GM19238 (cell line): Measurements from ENCODE around the gene DCLK1.

Experiments used
- DNase-seq: peaks from one replicate; pipeline ENCODE4 v3.0.0; 2011; ENCODE audit warnings: low spot score; ENCODE audit not compliant: insufficient read length

The DCLK1 gene

DNA sequence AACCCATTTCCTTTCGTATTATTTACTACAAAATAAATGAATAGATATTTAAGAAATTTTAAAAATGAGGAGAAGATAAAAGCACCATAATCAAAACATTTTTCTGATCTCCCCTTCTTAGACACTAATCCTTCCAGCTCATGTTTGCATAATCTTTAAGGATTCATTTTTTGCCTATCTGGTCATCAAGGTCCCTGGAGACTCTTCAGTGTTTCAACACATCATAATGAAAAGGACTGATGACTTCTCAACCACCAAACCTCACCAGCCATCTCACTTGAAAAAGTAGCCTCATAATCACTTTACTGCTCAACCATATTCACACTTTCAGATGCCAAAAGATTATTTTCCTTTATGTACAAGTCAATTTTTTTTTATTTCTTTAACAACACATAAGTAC, 80.1 kb downstream of the DCLK1 start:
- no peak for DNase-seq

DNA sequence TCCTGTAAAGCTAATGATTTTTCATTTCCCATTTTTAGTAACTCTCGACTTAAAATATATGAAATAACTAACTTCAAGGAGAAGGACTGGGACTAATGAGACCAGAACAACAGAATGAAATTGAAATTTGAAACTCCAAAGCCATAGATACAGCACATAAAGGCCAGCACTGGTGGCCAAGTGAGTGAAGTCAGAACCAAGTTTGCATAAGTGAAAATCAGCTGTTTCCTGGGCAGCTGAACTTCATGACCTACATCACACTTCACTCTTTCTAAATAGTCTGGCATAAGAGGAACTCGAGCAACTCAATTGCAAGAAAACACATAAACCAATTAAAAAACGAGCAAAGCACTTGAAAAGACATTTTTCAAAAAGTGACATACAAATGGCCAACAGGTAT, 84.5 kb downstream of the DCLK1 start:
- DNase-seq: no peak

DNA sequence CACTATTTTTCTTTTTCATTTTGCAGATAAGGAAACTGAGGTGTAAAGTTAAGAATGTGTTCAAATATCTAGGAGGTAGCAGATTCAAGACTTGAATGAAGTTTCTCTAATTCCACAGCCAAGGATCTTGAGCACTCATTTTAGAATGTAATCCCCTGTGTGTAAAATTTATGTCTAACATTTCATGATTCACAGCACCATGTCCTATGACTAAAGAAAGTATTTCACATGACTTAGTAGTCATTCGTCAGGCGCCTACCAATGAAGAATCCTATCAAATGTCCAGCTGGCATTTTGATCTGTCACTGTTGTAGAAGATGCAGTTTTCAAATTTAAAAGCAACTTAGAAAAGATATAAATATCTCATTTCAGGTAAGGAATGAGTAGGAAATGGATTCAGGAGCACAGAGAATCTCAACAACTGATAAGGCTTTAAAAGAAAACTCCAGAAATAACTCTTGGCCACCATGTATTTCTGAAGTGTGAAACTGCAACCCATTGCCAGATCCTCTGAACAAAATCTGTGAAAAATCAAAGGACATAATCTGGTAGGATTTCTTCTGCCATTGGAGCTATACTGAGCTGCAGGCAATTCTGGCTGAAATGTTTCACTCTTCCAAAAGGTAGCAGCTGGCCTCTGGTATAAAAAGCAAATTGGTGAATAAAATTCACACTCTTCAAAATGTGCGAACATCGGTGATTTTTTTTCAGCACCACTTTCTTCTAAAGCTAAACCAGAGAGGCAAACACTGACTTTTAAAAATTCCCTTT, 92.2 kb downstream of the DCLK1 start:
- DNase-seq: no peak

DNA sequence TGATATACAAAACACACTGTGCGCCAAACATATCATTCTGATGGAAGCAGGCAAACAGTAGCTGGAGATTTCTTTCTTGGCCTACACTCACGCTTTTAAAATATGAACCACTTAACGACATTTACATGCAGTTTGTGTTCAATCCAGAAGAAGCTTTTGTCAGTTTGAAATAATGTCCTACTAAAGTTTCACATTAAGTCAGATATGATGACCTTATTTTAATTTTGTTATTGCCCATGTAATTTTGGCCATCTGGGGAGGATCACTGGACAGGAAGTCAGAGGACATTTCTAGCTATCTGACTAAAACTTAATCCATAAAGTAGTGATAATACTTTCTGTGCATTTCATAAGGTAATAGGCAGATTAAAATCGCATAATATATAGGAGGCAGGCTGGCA, 98.1 kb downstream of the DCLK1 start:
- no peak for DNase-seq

DNA sequence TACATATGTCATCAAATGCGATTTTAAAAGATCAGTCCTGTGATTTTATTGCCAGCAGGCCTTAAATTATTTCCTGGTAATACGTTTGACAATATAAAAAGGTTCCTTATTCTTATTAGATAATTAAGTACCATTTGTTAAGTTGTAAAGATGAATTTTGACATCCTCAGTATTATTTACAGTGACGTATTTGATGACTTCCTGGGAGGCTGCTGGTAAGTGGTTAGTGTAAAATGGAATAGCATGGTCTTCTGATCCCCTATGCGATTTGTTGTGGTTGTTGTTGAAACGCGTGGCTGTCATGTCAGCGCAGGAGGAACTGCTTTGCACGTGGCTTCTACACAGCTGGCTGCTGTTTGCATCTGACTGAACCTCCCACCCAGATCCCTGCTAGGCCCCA, 99.7 kb downstream of the DCLK1 start:
- no peak for DNase-seq

DNA sequence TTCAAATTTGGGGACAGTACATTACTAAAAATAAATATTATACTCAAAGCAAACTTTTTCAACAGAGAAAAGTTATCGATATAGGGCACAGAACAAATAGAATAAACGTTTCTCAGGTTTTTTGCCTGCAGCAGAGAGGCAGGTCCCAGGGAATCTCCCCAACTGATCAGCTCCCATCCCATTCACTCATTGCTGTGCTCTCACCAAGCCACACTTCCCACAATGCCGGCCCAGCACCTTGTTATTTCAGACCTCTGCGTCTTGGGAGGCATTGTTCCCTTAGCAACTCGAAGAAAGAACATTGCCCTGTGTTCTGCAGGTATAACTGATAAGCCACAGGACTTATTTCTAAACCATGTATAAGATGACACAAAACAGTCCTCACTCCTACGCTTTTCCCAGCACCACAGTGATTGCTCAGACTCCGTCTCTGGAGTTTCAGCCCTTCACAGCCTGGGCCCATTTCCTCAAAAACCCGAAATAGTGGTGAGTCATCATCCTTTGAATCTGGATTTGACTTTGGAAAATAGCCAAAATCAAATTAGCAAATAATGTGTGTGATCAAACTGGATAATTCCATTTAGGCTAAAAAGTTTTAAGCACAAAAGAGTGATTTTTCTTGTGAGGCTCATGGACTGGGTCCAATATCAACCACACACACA, 100.4 kb downstream of the DCLK1 start:
- DNase-seq: no peak

DNA sequence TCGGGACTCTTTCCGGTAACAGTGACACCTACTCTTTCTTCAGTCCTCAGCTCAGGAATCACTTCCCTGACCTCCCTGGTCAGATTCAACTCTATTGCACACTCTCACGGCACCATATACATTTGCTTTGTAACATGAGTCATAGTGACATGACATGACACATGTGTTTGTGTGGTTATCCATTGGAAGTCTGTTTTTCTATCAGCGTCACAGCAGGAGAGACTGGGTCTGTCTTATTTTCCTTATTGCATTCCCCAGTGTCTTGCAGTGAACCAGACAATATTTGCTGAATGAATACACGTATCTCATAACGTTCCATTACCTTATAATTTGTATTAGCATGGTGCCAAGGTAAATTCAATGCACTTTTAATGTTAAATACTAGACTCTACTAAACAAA, 102.0 kb downstream of the DCLK1 start:
- no peak for DNase-seq

DNA sequence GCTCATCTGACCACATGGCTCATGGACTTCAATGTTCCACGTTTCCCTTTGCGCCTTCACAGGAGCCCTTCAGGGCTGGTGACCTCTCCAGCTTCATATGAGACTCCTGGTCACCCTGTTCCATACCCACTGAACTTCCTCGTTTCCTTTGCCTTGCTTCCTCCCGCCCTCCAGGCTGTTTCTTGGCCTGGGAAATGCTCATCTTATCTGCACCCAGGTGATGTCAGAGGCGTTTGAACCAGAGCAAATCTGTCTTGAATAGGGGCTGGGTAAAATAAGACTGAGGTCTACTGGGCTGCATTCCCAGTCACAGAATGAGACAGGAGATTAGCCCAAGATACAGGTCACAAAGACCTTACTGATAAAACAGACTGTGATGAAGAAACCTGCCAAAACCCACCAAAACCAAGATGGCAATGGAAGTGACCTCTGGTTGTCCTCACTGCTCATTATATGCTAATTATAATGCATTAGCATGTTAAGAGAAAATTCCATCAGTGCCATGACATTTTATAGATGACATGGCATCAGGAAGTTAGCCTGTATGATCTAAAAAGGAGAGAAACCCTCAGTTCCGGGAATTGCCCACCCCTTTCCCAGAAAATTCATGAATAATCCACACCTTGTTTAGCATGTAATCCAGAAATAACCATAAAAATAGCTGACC, 102.7 kb downstream of the DCLK1 start:
- no peak for DNase-seq

DNA sequence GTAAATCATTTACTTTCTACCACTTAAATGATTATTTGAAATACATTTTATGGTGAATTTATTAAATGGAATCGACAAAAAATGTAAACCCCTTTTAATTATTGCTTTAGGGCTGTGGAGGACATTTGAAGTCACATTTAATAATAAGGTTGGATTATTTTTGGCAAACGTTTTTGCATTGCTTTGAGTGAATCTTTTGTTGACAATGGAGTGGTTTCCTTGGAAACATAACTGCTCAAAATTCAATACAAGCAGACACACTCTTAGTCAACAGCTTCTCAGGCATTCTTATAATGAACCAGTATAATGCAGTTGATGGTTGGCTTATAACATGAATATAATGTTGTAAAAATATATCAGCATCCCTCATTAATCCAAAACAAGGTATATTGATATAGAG, 104.7 kb downstream of the DCLK1 start:
- DNase-seq: no peak

DNA sequence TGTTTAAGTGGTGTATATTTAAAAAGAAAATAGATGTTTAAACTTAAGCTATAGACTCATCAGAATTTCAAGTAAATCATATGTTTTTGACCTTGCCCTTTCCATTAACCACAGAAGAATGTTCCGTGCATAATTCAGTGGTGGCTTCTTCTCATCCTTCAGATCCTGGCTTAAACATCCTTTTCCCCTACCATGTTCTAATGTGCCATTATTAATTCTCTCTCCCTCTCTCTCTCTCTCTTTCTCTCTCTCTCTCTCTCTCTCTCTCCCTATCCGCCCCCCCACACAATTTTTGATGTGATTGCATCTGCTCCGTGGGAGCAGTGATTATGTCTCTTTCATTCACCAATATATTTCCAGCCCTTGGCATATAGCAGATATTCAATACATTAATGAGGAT, 116.4 kb downstream of the DCLK1 start:
- no peak for DNase-seq

DNA sequence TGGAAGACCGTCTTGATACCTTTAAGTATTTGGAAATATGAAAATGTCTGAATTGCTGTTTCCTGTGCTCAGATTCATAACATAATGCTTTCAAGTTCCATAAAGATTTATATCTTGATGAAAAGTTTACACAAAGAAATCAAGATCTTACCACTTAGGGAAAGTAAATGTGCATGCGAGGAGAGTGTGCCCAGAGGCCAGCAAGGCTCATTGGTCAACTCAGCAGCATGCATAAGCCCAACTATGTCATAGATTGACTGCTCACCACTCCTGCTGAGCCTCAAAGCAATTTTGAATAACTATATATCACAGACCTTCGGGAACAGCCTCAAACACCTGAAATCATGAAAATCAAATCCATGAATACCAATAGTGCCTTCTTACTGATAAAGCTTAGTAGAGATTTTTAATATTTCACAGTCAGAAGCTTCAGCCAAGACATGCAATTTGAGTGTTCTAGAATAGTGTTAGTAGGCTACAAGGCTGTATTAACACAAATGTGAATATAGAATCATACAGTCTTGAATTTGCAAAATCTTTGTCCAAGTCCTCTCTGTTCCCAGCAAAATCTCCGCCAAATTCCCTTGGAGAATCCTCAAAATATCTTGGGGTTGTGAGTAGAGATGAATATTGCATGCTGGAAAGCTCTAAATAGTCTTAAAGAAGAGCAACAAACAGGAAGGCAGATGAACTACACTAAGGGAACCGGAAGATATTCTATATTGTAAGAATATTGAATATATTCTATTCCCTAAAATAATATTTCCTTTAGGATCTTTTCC, 124.1 kb downstream of the DCLK1 start:
- no peak for DNase-seq

DNA sequence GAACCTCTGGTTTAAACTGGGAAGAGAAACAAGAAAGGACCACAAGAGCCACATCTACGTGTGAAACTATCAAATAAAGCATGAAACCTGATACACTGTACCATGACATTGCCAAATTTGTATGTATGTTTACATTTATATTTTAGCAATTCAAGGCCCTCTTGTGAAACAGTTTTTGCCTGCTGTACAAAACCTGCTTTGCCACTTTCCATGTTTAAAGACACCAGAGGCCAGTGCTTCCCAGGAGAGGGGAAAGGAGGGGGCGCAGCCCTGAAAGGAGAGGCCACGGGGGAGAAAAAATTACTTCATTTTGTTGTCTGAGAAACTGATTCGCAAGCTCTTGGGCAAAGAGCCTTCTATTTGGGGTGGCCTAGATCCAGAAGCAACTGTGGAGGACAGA, 124.8 kb downstream of the DCLK1 start:
- no peak for DNase-seq

DNA sequence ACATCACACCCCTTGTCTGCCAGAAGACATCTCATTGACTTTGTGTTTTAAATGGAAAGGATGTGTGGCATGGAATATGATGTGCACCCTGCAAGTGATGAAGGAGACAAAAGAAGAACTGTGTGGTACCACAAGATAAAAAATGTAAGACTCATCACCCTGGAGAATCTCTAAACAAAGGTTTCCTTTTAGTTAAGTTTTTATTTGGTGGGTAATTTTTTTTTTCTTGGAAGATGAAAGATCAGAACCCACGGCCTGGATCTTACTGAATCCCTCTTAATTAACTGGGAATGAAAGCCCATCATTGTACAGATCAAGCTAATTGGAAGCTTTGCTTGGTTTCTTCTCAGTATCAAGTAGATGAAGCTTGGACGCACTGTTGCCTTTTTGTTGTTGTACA, 129.6 kb downstream of the DCLK1 start:
- DNase-seq: no peak

DNA sequence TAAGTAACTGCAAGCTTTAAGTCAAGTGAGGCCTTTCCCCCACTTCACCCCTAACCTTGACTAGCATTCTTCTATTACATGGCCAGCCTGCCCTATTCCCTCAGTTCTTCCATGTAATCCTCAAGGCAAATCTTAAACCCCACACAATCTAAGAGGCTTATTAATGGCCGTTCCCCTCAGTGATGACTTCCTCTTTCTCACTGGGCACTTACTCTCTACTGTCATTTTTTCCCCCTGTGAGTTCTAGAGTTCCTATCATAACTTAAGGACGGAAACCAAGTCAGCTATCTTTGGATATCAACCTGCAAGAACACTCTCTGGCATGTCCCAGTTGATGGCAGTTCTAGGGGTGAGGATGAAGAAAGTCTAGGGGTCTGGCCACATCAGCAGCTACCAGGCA, 131.2 kb downstream of the DCLK1 start:
- DNase-seq: no peak

DNA sequence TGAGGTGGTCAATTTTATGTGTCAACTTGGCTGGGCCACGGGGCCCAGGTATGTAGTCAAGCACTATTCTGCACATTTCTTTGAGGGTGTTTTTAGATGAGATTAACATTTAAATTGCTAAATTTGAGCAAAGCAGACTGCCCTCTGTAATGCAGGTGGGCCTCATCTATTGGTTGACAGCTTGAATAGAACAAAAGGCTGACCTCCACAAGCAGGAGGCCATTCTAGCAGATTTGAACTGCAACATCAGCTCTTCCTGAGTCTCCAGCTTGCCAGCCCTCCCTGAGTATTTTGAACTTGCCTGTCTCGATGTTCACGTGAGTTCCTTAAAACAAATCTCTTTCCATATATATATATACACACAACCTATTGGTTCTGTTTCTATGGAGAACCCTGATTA, 134.8 kb downstream of the DCLK1 start:
- no peak for DNase-seq

DNA sequence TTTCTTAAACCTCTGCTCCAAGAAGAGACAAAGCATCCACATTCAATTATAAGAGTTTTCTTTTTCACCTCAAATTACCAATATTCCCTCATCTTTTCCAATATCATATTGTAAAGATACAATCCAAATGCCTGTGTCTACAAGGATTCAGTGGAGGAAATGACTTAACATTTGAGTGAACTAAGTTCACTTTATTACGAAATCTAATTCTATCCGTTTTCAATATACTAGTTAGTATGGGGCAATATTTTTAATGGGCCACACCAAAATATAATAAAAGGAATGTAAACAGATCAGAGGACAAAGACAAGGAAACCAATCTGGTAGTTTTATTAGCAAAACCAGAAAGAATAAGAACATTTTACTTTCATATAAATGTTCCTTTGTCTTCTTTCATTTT, 136.0 kb downstream of the DCLK1 start:
- no peak for DNase-seq

DNA sequence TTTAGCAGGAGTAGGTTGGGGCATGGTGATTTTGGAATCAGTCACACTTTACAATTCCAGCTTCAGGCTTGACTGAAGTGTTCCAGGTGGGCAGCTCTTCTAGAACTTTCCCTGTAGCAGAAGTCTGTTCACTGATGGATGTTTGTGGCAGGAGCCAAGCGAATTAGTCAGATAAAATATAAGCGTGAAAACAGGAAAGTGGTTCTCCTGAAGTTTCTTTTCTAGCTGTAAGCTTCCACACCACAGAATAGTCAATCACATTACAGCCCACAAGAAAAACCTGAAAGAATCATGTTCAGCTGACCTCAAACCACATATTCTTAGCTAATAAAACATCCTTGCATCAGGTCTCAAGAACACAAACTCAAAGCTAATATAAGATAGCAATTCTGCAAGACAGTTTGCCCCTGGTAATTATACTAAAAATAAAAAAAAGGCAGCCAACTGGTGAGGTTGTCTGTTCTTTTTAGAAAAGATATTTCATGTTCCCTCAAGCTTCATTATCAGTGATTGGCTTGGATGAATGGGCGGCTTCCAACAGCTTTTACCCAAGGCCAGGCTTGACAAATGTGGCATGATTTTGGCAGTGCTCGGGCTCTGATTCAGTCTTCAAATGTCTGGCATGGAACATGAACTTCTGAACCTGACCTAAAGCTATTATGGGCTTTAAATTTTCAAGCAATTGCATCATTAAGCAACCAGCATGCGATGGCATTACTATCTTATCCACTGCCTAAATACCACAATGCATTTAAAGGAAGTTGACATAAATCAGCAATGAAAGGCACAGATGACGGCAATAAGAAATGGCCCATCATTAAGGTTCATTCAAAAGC, 136.8 kb downstream of the DCLK1 start:
- no peak for DNase-seq

DNA sequence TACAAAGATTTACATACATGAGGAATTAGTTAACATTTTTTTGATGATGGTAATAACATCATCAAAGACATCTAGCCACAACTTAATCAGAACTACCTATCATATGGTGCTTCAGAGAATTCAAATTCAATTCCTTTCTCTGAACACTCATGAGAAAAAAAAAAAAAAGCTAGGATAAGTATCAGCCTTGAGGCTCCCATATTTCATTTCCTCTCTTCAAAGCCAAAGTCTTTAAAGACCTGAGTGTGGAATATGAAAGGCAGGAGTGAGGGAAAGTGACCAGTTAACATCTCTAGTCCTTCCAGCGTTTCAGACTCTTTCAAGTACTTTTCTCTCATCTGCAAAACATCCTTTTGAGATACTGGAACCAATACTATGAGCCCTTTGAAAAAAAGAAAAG, 137.5 kb downstream of the DCLK1 start:
- DNase-seq: no peak

DNA sequence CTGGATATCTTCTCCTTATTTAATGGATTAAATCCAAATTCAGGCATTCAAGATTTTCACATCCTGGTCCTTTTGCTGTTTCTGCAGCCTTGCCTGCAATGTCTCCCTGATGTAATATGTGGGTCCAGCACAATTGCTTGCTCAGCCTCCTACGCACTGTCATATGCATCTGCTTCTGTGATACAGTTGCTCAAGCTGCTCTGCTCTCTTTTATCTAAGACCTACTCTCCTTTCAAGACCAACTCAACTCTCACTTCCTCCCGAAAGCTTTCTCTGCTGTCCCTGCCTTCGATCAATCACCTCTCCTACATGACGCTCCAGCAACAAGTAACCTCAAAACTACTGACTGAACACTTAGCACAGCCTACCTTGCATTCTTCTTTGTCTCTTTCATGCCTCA, 138.2 kb downstream of the DCLK1 start:
- no peak for DNase-seq

DNA sequence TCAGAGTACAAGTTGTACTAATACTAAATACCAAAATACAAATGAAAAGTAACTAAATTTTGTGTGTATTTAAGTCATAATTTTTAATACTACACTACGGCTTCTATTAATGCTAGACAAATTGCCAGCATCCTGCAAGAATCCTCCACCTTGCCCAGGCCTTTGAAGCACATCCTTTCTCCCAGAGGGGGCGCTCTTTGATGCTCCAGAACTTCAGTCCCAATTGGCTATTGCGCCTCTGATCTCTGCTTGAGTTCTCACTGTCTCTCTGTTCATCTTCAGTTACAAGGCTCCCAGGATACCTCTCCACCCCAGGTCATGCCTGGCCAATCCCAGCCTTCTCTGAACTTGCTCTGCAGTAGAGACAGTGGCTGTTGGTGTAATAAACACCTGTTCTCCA, 141.0 kb downstream of the DCLK1 start:
- no peak for DNase-seq

DNA sequence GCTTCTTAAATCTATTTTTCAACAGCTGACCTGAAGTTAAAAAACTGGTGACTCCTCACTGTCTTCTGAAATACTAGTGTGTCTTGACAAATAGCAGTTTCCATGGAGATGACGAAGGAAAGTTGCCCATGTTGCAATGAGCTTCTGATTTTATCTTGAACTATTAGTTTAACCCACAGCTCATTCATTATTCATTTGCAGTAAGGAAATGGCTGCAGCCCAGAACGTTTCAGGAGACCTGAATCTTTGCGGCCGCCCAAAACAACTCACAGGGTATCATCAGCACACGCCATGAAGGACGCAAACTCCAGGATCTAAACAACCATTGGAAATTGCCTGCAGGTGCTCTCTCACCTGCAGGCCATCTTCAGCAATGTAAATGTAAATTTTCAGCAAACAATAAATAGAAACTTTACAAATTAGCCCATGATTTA, 142.5 kb downstream of the DCLK1 start:
- no peak for DNase-seq
